Upper lobe of left lung (tissue), 6 donors: ENCODE results near the gene MEX3D. TPM values are rescaled to one million over a fixed set of nuclear protein-coding genes. Genes with fewer than 3 reads are reported as not detected.
A peak's percentile ranks its signal among the peaks of the same experiment; 100 is the strongest.

Experiments used
- ATAC-seq, 2 donors: fragments of 200-7000 bp; cut with Tn5 transposase; one replicate each; pipeline ENCODE4 v1.9.1; 2022; ENCODE audit warnings: mild to moderate bottlenecking in 2 of 2, moderate library complexity in 2 of 2; ENCODE audit not compliant: low FRiP score in 2 of 2
- DNase-seq, 2 donors: peaks; one replicate each; pipeline ENCODE4 v3.0.0-alpha.2; 2019 to 2020
- H3K27ac ChIP-seq, 4 donors: fragments of 200-600 bp; sonication (generic); one replicate each; pipeline ENCODE4 v1.5.1; 2016 to 2019
- H3K27me3 ChIP-seq, 4 donors: fragments of 200-600 bp; sonication (generic); one replicate each; pipeline ENCODE4 v1.5.1; 2017 to 2019
- H3K36me3 ChIP-seq, 4 donors: fragments of 200-600 bp; sonication (generic); one replicate each; pipeline ENCODE4 v1.5.1; 2016 to 2019
- H3K4me1 ChIP-seq, 4 donors: fragments of 200-600 bp; sonication (generic); one replicate each; pipeline ENCODE4 v1.5.1; 2018 to 2019
- H3K4me3 ChIP-seq, 4 donors: fragments of 200-600 bp; sonication (generic); one replicate each; pipeline ENCODE4 v1.5.1; 2017 to 2019; ENCODE audit warnings: mild to moderate bottlenecking in 2 of 4, moderate library complexity in 1 of 4
- H3K9me3 ChIP-seq, 4 donors: fragments of 200-600 bp; sonication (generic); one replicate each; pipeline ENCODE4 v1.5.1; 2018 to 2019
- EP300 ChIP-seq, 4 donors: sonication (generic); formaldehyde crosslinking; IDR thresholded peaks; one replicate each; pipeline ENCODE4 v1.5.1; 2017; ENCODE audit warnings: antibody characterized with exemption in 4 of 4, control low read depth in 2 of 4
- POLR2A ChIP-seq, 4 donors: fragments of 450-650 bp; IDR thresholded peaks; one replicate each; pipeline ENCODE4 v1.5.1; 2016 to 2017; ENCODE audit warnings: antibody characterized with exemption in 4 of 4, mild to moderate bottlenecking in 2 of 4
- POLR2AphosphoS5 ChIP-seq, 2 donors: sonication (generic); formaldehyde crosslinking; IDR thresholded peaks; one replicate each; pipeline ENCODE4 v1.5.1; 2017; ENCODE audit warnings: antibody characterized with exemption in 2 of 2
- WGBS, 2 donors: methylation state at CpG; one replicate each; pipeline ENCODE4 v1.1.5; 2017 to 2018; 5-methylcytosine and 5-hydroxymethylcytosine counted together
- total RNA-seq, 6 donors: library from RNA; depleted of rRNA in 4 of 6; stranded (reverse); fragments of >200 nt in 4 of 6; gene quantifications; one replicate each; pipeline versions ENCODE4 v1.1.0 to v1.2.1, GENCODE V29; 2016 to 2021
- TF ChIP-seq, protein P1 (sequence below), 6 experiments: fragments of 450-650 bp in 4 of 6; fragments of 200-600 bp in 2 of 6; sonication (generic) in 2 of 6; IDR thresholded peaks; one replicate each; pipeline ENCODE4 v1.5.1; 2016 to 2019; ENCODE audit warnings: antibody characterized with exemption in 6 of 6
- donor health status: DM: no; HTN: no; CAD: no; lungs with moderate emphysema.
- donor health status: DM: no; HTN: yes; CAD: no; lungs with severe emphysema.

Gene MEX3D
- total RNA-seq, 6 donors from 2014 or later, result 18.0 to 43.7 (median 26.5) TPM

- WGBS, 2 donors, result 79 to 84% methylated on average over 11 to 20 of the region's 23 CpGs
- ATAC-seq (no peak), DNase-seq (no peak)
- Histone ChIP-seq H3K4me3 (no peak overlapping the region), H3K27me3 (peaks cover 0 to 28% (median 9%) of the 10 kb centered on the region in 4 donors), H3K9me3 (no peaks in the 10 kb centered on the region), H3K4me1 (peaks cover 0 to 7% (median 2%) of the 10 kb centered on the region in 4 donors), H3K27ac (no peak overlapping the region), H3K36me3 (no peaks in the 10 kb centered on the region)
- no peak for TF ChIP-seq POLR2AphosphoS5 (IDR thresholded peaks at IDR 0.05)
- TF ChIP-seq POLR2A (IDR thresholded peaks at IDR 0.05), result no peak
- TF ChIP-seq, protein P1, sequence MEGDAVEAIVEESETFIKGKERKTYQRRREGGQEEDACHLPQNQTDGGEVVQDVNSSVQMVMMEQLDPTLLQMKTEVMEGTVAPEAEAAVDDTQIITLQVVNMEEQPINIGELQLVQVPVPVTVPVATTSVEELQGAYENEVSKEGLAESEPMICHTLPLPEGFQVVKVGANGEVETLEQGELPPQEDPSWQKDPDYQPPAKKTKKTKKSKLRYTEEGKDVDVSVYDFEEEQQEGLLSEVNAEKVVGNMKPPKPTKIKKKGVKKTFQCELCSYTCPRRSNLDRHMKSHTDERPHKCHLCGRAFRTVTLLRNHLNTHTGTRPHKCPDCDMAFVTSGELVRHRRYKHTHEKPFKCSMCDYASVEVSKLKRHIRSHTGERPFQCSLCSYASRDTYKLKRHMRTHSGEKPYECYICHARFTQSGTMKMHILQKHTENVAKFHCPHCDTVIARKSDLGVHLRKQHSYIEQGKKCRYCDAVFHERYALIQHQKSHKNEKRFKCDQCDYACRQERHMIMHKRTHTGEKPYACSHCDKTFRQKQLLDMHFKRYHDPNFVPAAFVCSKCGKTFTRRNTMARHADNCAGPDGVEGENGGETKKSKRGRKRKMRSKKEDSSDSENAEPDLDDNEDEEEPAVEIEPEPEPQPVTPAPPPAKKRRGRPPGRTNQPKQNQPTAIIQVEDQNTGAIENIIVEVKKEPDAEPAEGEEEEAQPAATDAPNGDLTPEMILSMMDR (IDR thresholded peaks at IDR 0.05), result no peak
- TF ChIP-seq EP300 (IDR thresholded peaks at IDR 0.05), result no peak
Measured at GRCh38 chr19:1528596-1529429, 39.3 kb downstream of the MEX3D start.

GRCh38 chr19:1527650-1528309 is 40.3 kb downstream of the MEX3D start:
- TF ChIP-seq, protein P1 (IDR thresholded peaks at IDR 0.05), result no peak
- TF ChIP-seq POLR2AphosphoS5 (IDR thresholded peaks at IDR 0.05) (no peak), POLR2A (IDR thresholded peaks at IDR 0.05) (no peak), EP300 (IDR thresholded peaks at IDR 0.05) (no peak)
- peak in 1 of 2 donors; percentile 82 for DNase-seq
- H3K4me3 ChIP-seq, result no peak overlapping the region
- peaks cover 0 to 10% (median 3%) of the 10 kb centered on the region in 4 donors for H3K4me1 ChIP-seq
- H3K36me3 ChIP-seq, result no peaks in the 10 kb centered on the region
- 81 to 91% methylated on average over 12 to 21 of the region's 27 CpGs for whole genome bisulfite sequencing, 2 donors
- H3K27me3 ChIP-seq, result peaks cover 0 to 37% (median 14%) of the 10 kb centered on the region in 4 donors
- peak in 1 of 2 donors; percentile 4 for ATAC-seq
- H3K27ac ChIP-seq, result no peak overlapping the region
- H3K9me3 ChIP-seq, result no peaks in the 10 kb centered on the region

DNA sequence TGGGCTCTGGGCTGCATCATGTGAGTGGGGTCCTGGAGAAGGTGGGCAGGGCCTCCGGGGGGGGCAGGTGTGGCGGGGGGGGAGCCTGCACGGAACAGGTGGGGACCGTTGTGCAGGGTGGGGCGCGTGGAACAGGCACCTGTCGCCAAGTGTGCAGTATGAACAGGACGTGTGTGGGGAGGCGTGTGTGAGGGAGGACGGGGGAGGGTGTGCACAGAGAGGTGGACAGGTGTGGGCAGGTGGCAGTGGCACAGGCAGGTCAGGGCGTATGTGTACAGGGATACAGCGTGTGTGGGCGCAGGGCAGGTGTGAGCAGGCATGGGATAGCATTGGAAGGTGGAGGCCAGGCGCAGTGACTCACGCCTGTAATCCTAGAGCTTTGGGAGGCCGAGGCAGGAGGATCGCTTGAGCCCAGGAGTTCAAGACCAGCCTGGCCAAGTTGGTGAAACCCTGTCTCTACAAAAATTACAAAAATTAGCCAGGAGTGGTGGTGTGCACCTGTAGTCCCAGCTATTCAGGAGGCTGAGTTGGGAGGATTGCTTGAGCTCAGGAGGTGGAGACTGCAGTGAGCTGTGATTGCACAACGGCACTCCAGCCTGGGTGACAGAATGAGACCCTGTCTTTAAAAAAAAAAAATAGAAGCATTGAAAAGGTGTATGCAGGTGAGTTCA is 41.0 kb downstream of the MEX3D start:
- WGBS, 2 donors, result 71 to 84% methylated on average over 18 of the region's 18 CpGs
- no peak overlapping the region for H3K4me3 ChIP-seq

DNA sequence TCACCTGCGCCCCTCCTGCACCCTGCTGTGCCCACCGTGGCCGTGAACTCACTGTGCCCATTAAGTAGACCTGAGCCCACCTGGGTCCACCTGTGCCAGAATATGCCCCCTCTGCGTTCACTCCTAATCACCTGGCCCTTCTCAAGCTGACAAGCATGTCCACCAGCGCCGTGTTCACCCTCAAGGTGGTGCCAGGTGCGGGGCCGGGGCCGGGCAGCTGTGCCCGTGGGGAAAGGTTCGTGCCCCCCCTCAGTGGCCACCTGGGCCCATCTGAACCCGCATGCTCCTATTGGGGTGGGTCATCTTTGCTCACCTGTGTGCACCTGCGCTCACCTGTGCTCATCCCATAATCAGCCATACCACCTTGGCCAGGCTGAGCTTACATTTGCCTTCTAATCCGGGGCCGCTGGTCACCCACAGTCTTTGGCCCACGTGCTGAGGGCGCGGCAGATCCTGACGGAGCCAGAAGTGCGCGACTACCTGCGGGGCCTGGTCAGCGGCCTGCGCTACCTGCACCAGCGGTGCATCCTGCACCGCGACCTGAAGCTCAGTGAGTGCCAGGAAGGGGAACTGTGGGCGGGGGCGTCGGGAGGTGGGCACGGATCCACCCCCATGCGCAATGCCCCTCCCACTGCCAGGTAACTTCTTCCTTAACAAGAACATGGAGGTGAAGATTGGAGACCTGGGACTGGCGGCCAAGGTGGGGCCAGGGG is 41.9 kb downstream of the MEX3D start:
- Histone ChIP-seq H3K27ac (no peak overlapping the region), H3K9me3 (no peaks in the 10 kb centered on the region), H3K27me3 (peaks cover 0 to 37% (median 15%) of the 10 kb centered on the region in 4 donors), H3K4me1 (peaks cover 0 to 10% (median 3%) of the 10 kb centered on the region in 4 donors), H3K4me3 (no peak overlapping the region), H3K36me3 (no peaks in the 10 kb centered on the region)
- WGBS, 2 donors, result 79 to 81% methylated on average over 11 to 27 of the region's 33 CpGs
- ATAC-seq (no peak), DNase-seq (no peak)
- TF ChIP-seq POLR2AphosphoS5 (IDR thresholded peaks at IDR 0.05) (no peak), POLR2A (IDR thresholded peaks at IDR 0.05) (no peak), EP300 (IDR thresholded peaks at IDR 0.05) (no peak)
- TF ChIP-seq, protein P1 (IDR thresholded peaks at IDR 0.05), result no peak

More for the DNA sequence above, 41.0 kb downstream of the MEX3D start:
- DNase-seq (no peak), ATAC-seq (no peak)
- no peaks in the 10 kb centered on the region for H3K36me3 ChIP-seq
- no peaks in the 10 kb centered on the region for H3K9me3 ChIP-seq
- peaks cover 0 to 37% (median 15%) of the 10 kb centered on the region in 4 donors for H3K27me3 ChIP-seq
- H3K4me1 ChIP-seq, result peaks cover 0 to 10% (median 3%) of the 10 kb centered on the region in 4 donors
- no peak overlapping the region for H3K27ac ChIP-seq
- TF ChIP-seq EP300 (IDR thresholded peaks at IDR 0.05), result no peak
- no peak for TF ChIP-seq POLR2AphosphoS5 (IDR thresholded peaks at IDR 0.05)
- TF ChIP-seq, protein P1 (IDR thresholded peaks at IDR 0.05), result no peak
- no peak for TF ChIP-seq POLR2A (IDR thresholded peaks at IDR 0.05)
